ENCODE results near the gene APPL2.
"Not testable (repeated sequence)": the region's sequence is repeated elsewhere in the genome, so short reads cannot be mapped to it uniquely, and the experiment has no call there.

The APPL2 gene

DNA sequence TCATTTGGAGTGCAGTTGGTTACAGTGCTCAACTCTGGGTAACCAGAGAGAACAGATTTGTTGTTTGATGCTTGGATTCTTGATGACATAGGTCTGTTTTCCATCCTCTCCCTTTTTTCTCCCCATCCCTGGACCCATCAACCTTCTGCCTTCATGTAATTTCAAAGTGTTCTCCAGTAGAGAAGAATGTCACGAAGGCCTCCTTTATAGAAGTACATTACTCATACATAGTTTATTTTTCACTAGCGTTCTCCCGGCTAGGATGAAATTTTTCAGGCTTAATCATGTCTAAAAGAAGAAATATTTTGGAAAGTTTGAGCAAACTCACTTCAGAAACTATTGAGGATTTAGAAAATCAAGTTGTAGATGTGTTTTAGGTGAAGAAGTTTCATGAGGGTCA lies 20.9 kb upstream of the APPL2 start:
- DNase-seq (ENCODE audit: low spot score) = no peak

DNA sequence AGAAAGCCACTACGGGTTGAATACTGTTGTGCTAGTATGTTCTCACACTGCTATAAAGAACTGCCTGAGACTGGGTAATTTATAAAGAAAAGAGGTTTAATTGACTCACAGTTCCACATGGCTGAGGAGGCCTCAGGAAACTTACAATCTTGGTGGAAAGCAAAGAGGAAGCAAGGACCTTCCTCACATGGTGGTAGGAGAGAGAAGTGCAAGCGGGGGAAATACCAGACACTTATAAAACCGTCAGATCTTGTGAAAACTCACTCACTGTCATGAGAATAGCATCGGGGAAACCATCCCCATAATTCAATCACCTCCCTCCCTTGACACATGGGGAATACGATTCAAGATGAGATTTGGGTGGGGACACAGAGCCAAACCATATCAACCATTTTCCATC lies 20.5 kb upstream of the APPL2 start:
- DNase-seq (ENCODE audit: low spot score) = not testable (repeated sequence)

DNA sequence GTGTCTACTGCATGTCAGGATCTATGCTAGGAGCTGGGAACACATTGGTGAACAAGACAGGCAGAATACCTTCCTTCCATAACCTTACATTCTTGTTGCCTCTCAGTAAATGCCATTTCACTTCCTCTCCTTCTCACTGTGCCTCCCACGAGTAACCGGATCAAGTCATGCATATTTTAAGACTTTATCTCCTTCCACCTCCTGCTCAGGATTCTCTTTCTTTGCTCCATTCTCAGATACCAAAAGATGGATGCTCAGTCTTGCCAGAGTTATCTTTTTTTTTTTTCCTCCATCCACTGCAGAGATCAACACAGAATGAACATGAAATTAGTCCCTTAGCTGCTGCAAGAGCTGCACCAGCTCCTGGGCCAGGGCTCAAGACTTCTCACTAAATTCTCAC lies 20.0 kb upstream of the APPL2 start:
- DNase-seq (ENCODE audit: low spot score) = no peak

DNA sequence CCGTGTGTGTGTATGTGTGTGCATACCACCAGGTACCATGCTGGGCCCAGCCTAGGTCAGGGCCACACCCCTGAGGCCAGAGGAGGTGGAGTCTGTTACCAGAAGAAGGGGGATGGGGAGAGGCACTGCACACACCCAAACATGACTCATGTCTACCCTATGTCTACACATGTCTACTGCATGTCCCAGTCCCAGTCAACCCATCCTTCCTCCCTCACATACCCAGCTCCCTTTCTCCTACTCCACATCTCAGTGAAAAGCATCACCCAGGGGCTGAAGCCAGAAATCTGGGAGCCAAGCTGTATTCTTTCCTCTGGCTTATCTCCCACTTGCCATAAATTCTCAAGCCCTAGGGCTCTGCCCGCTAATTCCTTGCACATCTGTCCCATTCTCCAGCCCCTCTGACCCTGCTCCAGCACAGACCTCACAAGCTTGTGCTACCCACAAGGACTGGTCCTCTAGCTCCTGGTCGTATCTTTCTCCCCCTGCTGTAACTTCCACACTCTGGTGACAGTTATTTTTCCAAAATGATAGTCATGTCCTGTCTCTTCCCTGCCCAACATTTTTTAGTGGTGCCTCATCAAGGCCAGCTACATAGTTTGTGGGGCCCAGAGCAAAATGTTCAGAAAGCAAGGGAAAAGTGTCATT lies 18.0 kb upstream of the APPL2 start:
- DNase-seq (ENCODE audit: low spot score) = no peak

DNA sequence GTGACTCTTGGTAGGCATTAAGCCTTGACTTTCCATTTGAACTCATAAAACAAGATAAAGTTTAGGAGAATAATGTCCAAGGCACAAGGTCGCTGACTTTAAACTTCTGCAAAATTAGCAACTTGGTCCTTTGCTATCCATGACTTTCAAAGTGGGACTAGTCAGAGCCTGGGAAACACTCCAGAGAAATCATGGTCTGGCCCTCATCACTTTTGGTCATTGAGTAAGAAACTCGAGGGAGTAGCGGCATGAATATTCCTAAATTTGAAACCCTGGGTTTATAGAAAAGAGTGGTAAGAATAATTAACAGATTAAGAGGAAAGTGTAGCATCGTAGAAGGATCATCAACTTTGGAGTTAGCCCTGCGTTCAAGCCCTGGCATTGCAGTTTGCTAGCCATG lies 16.9 kb upstream of the APPL2 start:
- no peak for DNase-seq (ENCODE audit: low spot score)

DNA sequence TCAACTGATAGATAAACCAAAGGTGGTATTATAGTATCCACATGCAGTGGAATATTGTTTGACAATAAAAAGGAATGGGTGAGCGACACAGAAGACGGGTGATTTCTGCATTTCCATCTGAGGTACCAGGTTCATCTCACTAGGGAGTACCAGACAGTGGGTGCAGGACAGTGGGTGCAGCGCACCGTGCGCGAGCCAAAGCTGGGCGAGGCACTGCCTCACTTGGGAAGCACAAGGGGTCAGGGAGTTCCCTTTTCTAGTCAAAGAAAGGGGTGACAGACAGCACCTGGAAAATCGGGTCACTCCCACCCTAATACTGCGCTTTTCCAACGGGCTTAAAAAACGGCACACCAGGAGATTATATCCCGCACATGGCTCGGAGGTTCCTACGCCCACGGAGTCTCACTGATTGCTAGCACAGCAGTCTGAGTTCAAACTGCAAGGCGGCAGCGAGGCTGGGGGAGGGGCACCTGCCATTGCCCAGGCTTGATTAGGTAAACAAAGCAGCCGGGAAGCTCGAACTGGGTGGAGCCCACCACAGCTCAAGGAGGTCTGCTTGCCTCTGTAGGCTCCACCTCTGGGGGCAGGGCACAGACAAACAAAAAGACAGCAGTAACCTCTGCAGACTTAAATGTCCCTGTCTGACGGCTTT lies 9.9 kb upstream of the APPL2 start:
- not testable (repeated sequence) for DNase-seq (ENCODE audit: low spot score)

DNA sequence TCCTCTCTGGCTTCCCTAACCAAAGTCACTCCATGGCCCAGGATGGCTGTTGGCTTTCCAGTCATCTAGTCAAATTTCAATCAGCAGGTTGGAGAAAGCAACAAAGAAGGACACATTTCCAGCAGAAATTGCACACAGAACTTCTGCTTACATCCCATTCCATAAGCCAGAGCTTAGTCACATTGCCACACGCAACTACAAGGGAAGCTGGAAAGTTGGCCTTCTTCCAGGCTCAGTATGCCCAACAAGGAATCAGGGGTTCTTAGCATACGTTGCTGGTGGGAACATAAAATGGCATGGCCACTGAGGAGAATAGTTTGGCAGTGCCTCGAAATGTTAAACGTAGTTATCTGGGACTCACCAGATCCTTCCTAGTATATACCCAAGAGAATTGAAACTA lies 9.3 kb upstream of the APPL2 start:
- DNase-seq (ENCODE audit: low spot score) = no peak

DNA sequence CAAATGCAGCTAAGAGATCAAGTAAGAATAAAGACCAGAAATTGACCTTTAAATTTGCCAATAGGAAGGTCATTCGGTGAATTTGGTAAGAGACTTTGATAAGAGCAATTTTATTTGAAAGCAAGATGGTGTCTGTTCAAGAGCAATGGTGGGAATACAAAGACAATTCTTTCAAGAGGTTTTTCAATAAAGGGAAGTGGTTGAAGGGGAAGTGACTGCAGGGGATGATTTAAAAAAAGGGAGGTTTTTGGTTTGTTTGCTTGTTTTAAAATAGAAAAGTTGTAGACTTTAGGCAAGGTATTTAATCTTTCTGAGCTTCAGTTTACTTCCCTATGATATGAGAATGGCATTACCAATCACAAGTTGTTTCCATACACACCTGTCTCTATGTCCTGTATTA lies 4.3 kb upstream of the APPL2 start:
- DNase-seq (ENCODE audit: low spot score) = no peak

DNA sequence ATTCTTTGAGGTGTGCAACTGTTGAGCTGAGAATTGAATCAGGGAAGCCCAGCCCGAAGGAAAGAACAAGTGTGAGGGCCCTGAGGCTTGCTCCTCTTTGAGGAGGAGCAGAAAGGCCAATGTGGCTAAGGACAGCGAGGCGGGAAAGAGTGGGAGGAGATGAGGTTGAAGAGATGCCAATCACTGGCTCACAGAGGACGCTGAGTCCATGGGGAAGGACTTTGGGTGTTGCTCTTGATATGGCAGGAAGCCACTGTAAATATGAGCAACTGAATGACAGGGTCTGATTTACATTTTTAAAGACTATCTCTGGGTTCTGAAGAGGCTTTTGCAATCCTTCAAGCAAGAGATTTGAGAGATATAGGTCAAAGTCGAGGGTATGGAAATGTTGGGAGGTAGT lies 3.3 kb upstream of the APPL2 start:
- DNase-seq (ENCODE audit: low spot score) = no peak

DNA sequence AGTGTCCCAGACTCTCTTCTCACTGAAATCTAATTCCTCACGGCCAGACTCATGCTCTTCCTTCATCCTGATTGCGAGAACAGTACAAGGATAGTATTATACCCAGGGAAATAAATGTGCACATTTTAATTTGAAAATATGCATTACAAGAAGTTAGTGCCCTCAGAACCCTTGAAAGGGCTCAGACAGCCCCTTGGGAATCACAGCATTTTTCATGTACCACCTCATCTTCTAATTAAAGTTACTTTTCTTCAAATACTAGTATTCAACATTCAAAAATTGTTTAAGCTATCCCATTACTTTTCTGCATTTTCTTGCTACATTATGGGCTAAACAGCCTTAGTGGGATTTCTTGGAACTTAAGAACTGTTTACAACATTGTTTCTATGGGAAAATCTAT lies 1.7 kb upstream of the APPL2 start:
- no peak for DNase-seq (ENCODE audit: low spot score)

DNA sequence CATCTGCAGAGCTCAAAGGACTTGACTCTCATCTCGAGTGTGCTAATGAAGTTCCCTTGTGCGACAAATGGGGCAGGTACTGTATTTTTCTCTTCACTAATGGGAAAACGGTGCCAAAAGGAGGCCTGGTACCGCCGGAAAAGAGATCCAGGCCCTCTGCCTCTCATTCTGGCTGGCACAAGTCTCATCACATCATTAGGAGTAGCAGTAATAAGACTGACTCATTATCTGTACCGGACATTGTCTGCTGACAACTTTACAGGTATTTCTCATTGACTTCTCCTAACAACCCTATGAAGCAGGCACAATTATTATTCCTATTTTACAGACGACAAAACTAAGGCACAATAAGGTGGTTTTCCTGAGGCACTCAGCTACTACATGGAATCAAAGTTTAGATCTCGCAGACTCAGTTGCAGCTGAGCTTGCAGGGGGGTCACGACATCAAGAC lies 668 bp downstream of the APPL2 start:
- DNase-seq (ENCODE audit: low spot score) = no peak

DNA sequence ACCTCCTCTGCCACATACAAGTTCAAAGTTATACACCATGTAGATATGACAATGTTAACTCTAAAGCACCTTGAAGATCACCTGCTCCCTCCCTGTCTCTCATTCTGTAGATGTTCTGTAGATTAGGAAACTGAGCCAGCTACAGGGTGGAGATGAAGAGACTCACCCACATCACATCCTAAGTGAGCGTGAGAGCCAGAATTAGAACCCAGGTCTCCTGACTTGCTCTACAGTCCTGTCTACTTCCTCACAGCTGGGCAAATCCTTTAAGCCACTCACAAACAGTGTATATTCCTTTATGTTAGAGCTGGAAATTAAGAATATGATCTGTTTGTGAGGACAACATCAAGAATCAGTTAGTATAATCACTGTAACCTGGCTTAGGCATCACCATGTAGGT lies 1.8 kb downstream of the APPL2 start:
- no peak for DNase-seq (ENCODE audit: low spot score)

DNA sequence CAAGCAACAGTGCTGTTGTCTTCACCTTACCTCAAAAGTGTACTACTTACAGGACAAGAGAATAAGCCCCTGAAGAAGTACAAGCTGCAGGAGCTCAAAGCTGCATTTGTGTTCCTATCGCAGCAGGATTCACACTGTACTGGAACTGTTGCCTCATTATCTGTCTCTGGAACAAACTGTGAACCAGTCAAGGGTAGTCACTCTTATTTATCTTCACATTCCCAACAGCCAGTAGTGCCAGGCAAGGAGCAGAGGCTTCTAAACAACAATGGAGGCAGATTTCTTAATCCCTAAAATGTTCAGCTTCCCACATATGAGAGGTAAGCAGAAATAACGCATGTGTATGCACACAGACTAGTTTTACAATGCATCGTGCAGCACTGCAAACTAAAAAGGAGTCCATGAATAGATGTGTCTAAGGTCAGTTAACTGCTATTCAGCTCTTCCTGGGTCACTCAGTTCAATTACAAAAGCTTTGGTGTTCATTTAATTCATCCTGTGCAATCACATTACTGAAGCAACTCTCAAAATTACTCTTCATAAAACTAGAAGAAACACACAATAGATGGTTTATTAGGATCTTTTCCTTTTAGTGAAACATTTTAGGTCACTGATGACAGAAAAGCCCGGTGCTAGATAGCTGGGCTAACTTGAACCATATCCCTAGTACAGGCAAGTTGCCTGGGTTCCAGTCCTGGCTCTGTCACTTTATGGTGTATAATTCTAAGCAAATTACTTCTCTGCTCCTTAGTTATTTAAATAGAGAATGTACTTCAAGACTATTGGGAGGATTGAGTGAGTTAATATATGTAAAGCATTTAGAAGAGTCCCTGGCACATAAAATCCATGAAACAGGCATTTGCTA lies 2.7 kb downstream of the APPL2 start:
- no peak for DNase-seq (ENCODE audit: low spot score)

DNA sequence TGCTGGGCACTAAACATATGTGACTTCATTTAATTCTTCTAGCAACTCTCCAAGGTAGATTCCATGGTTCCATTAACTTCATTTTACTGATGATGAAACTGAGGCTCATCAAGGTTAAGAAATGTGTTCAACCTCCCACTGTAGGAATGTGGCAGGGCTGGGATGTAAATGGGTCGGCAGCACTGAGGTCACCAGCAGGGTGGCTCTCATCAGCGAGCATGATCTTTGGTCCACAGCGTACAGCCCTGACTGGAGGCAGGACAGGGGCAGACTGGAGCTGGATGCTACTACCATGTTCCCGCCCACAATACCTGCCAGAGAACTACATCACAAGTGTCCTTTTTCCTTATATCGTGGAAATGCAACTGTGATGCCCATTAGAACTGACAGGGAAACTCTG lies 4.6 kb downstream of the APPL2 start:
- no peak for DNase-seq (ENCODE audit: low spot score)

DNA sequence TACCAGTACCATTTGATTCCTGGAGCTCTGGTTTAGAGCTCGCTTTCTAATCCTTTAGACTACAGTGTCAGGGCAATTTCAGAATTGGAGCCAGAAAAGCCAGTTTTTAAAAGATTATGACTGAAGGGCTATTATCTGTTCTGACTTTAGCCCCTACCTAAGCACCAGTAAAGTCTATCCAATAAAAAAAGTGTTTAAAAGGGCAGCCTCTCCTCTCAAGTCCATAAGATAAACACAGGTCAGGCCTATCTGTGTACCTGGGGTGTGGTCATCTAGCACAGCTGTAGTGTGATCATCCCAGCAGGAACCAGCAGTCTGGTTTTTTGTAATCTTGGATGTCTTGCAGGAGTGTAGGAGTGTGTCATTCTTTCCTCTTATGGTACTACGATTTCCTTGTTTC lies 6.6 kb downstream of the APPL2 start:
- no peak for DNase-seq (ENCODE audit: low spot score)

DNA sequence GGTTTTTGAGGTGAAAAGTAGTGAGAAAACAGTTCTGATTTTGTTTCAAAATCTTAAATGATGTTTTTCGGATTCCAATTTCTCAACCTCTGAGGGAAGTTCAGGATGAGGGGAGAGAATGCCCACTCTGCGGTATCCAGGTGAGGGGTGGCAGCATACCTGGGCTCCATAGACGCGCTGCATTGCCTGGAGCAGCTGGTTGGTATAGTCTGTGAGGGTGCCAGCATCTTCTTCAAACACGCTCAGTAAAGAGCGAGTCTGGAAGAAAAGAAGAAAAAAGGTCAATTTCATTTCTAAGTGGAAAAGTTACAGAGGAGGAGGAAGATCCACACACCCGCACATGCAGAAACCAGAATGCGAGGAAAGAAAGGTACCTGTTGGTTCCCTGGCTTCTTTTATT lies 7.0 kb downstream of the APPL2 start:
- no peak for DNase-seq (ENCODE audit: low spot score)

DNA sequence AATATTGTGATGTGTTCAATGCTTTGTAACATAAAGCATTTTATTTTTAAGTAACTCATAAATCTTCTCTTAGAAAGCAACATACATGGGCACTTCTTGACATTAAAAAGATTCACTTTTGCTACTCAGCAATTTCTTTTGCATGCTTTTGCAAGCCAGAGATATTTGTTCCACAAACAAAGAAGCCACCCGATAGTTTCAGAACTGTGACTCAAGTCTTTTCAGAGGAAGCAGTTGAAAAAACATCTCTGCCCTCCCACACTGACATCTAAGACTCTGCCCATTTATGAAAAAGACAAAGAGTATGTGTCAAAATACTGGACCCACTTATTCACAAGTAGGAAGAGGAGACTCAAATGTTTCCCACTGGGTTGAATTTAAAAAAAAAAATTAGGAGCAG lies 7.5 kb downstream of the APPL2 start:
- no peak for DNase-seq (ENCODE audit: low spot score)

DNA sequence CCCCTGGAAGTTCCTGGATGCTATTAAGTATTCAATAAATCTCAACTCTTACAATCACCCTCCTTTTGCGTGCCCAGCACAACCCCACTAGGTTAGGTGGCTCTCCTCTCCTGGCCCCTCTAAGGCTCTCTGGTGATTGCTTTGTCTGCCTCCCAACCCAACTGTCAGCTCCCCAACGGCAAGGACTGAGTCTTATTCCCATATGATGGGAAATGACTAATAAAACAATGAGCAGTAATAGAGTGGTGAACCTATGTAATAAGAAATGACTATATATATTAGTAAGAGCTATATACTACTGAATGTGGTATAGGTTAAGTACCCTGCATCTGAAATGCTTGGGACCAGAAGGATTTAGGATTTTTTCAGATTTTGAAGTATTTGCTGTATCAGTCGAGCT lies 8.1 kb downstream of the APPL2 start:
- no peak for DNase-seq (ENCODE audit: low spot score)

DNA sequence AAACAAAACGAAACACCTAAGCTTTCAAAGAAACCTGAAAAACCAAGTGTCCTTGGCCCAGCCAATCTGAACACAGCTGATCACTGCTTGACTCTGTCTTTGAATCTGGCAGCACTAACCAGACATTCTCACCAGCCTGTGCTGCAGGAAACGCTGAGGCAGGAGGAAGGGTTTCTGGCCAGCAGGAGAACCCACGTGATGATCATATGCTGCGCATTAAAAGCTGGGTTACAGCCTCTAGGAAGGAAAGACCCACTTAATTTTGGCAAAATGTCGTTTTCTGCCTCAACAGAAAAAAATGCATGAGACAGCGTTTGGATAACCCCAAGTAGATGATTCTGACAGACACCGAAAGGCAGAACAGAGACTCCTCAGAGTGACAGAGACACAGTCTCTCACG lies 9.8 kb downstream of the APPL2 start:
- no peak for DNase-seq (ENCODE audit: low spot score)

DNA sequence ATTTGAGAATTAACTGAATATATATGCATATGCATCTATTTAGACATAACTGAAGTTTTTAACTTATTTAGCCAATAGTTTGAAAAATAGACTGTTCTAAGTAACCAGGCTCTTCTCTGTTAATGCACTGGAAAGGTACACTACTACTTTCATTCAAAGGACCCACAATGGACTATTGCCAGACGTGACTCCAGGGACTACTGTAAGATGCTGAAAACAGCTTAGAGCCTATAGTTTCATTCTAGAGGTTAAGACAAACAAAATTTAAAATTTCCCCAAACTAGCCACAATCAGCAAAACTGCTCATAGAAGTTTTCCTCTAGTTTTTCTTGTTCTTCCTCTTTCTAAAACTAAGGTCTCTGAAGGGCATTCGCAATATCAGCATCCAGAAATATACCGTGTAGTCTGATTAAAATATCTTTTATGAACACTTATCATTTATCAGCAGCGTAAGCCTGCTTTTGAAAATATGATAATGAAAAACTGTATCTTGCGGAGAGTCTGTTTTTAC lies 10.4 kb downstream of the APPL2 start:
- DNase-seq (ENCODE audit: low spot score) = no peak

DNA sequence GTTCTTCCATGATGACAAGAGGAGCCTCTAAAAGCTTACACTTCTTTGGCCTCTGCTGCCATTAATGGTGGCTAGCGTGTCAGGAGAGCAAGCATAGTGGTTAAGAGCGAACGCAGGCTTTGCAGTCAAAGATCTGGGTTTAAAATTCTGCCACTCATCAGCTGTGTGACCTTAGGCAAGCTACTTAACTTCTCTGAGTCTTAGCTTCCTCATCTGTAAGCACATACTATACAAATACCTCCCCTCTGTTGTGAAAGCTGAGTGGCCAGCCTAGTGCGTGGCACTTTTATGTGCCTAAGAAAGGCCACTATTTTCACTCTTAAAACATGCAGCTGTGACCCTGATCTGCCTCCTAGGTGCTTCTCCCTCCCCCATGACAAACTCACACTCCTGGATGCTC lies 11.6 kb downstream of the APPL2 start:
- DNase-seq (ENCODE audit: low spot score) = no peak

DNA sequence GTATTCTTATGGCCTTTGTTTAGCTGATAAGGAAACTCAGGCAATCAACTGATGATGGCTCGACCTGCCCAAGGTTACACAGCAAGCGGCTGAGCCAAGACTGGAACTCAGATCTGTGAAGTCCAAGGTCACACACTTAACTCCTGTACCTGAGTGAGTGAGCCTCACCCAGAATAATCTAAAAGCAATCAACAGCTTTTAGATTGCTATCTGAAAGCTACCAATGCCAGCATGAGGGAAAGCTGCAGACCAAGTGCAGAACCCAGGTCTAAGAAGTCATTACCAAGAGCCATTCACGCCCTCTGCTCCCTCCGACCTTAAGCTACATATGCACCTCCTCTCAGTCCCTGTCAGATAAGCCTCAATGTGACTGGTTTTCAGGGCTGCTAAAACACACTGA lies 12.1 kb downstream of the APPL2 start:
- no peak for DNase-seq (ENCODE audit: low spot score)

DNA sequence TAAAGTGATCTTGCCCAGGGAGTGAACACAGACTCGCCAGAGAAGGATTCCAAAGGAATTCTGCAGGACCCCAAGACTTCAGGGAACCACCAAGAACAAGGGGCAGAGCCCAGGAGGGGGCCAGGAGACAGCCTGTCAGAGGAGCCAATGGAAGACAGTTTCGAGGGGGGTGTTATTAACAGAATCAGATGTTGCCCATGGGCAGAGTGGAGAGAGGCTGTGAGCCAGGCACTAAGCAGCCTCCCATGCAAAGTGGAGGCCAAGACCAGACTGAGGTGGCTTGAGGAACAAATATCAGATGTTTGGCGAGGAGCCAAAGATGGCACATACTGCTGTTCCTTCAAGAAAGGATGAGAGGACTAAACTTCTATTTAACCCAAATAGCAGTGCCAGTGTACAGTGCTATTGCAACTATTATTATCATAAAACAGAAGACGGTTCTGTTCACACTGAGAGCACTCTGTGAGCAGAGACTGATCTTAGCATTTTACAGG lies 12.6 kb downstream of the APPL2 start:
- no peak for DNase-seq (ENCODE audit: low spot score)

Measured in ecto neural progenitor cell (in vitro differentiated cells).